ENCODE measurements around the gene EPHB3. TPM values are rescaled to one million over a fixed set of nuclear protein-coding genes. Genes with fewer than 3 reads are reported as not detected.

The EPHB3 gene
- polyA plus RNA-seq, 2 of the 4 experiments (the other 2 are of a cell fraction): 0.36 to 0.50 TPM

DNA sequence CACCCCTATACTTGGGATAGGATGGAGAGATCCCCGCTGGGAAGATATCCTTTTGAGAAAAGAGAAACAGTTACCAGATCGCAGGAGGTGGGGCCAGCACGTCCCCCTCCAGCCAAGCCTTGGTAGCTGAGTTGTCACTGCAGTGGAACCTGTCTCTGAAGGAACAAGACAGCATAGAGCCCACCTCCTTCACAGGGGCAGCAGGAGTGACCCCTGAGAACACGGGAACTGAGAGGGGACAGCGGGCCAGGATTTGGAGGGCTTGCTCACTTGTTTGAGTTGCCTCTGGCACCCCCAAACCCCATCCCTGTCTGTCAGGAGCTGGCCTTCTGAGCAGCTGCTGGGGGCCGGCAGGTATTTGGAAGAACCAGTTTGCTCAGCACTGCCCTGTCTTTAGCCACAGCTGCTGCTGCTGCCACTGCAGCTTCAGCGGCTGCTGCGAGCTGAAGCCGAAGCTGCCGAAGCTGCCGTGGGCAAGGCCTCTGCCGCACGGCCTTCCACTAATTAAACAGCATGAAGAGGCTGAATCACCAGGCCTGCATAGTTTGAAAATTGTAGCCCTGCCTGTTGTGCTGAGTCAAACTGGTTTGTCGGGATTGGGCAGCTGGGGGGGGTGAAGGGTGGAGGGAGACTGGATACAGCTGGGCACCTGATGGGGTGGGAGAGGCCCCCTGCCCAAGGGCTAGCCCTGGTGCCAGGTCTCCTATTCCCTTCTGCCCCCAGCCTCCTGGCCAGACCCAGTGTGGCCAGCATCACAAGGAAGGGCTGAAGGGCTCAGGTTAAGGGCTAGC lies 4.0 kb downstream of the EPHB3 start (continued):
- TF ChIP-seq CBX8 (IDR thresholded peaks at IDR 0.05): no peak
- no peak for TF ChIP-seq HOXA7 (CRISPR knock-in tag; IDR thresholded peaks at IDR 0.05)

DNA sequence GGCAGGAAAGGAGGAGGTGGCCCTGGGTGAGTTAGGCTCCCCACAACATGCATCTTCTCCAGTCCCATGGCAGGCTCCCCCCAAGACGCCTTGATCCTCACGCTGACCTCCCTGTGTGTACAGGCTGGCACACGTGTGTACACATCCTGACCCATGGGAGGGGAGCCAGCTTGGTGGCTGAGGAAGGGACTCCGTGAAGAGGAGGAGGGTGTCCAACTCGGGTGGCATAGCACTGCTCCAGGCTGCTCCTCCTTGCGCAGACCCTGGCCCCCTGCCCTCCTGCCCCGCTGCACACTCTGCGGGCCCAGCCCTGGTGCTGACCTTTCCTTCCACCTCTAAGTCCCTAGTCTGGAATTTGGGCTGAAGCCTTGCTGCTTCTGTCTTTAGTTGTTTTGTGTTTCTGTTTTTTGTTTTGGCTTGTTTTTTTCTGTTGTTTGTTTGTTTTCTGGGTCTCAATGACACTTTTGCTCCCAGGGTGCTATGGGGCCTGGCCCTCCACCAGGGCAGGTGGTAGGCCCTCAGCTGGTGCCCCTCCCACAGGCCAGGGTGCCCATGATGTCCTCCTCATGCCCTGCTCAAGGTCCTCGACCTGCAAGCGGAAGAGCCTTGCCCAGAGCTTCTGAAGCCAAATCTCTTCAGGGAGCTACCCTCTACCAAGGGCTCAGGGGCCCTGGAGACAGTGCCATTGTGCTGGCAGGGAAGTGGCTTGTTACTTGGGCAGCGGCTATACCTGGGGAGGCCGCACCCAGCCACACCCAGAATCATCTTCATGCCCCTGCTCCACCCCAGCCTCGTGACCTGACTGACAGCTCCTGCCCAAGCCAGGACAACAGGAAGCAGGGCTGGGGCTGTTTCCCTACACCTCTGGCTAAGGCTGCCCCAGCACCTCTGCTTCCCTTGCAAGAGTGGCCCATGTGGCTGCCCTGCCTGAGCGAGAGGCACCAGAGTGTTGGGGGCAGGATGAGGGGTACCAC lies 5.1 kb downstream of the EPHB3 start:
- WGBS (ENCODE audit: missing lambda C conversion rate): 82% methylated on average over 12 of the region's 14 CpGs
- no peak for FAIRE-seq
- peaks cover 8% of the 10 kb centered on the region; the same call in 1 of the 3 replicates for H3K4me1 ChIP-seq

DNA sequence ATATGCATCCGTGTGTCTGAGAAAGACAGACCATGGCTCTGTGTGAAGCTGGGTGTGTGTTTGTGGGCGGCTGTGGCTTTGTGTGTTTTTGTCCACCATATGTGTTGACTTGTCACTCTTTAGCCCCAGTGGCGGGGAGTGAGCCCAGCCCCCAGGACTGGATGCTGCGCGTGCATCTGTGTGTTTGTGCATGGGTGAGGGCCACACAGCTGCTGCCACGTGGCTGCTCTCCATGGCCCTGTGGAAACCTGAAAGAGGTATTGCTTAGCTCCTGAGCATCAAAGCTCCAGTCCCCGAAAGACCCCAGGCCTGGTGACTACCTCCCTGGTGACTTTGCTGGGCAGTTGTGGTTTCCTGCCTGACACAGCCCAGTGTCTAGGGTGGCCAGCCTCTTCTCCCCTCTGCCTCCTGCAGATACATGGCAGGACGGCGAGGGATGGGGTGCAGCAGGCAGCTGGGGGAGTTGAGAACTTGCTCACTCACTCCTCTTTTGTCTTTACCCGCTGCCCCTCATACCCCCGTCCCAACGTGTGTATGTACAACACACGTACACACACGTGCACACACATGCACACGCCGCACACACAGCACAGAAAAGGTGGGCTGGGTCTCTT lies 6.5 kb downstream of the EPHB3 start:
- WGBS (ENCODE audit: missing lambda C conversion rate): 95% methylated on average over 12 of the region's 16 CpGs
- Histone ChIP-seq H3K4me2 (peak overlapping the region; percentile 90), H3K27ac (peak overlapping the region in 1 of 2 experiments; percentile 83; a peak in 4 of 6 replicates), H3K4me1 (peaks cover 8% of the 10 kb centered on the region; the same call in 1 of the 3 replicates), H3K9me3 (no peaks in the 10 kb centered on the region), H3K4me3 (no peak overlapping the region)
- FAIRE-seq (no peak), DNase-seq (ENCODE audit: low read depth in 1 of 2, low spot score in 1 of 2) (no peak), ATAC-seq (no peak)
- TF ChIP-seq HOXB13 (CRISPR knock-in tag; IDR thresholded peaks at IDR 0.05; ENCODE audit: low read depth) (no peak), FOXS1 (CRISPR knock-in tag; IDR thresholded peaks at IDR 0.05) (no peak), ZFP36 (IDR thresholded peaks at IDR 0.05; ENCODE audit: borderline replicate concordance, partially characterized antibody) (no peak), CHD4 (IDR thresholded peaks at IDR 0.05; ENCODE audit: borderline replicate concordance) (no peak), HOXB5 (CRISPR knock-in tag; IDR thresholded peaks at IDR 0.05) (no peak), HOXA7 (CRISPR knock-in tag; IDR thresholded peaks at IDR 0.05) (no peak), NFE2L2 (conservative IDR thresholded peaks at IDR 0.05; ENCODE audit: low read length) (no peak), FOSB (CRISPR knock-in tag; IDR thresholded peaks at IDR 0.05) (no peak), PHF8 (IDR thresholded peaks at IDR 0.05; ENCODE audit: borderline replicate concordance, low read depth) (no peak), HEYL (CRISPR knock-in tag; IDR thresholded peaks at IDR 0.05) (no peak), RARB (CRISPR knock-in tag; IDR thresholded peaks at IDR 0.05) (no peak), PBX3 (IDR thresholded peaks at IDR 0.05) (no peak), KDM1A (IDR thresholded peaks at IDR 0.05; ENCODE audit: low read depth) (no peak), ZSCAN20 (CRISPR knock-in tag; IDR thresholded peaks at IDR 0.05) (no peak), JUN (IDR thresholded peaks at IDR 0.05) (no peak), CBX8 (IDR thresholded peaks at IDR 0.05) (no peak), CHD2 (IDR thresholded peaks at IDR 0.05; ENCODE audit: low read length, partially characterized antibody) (no peak)
- TF ChIP-seq, protein P1, sequence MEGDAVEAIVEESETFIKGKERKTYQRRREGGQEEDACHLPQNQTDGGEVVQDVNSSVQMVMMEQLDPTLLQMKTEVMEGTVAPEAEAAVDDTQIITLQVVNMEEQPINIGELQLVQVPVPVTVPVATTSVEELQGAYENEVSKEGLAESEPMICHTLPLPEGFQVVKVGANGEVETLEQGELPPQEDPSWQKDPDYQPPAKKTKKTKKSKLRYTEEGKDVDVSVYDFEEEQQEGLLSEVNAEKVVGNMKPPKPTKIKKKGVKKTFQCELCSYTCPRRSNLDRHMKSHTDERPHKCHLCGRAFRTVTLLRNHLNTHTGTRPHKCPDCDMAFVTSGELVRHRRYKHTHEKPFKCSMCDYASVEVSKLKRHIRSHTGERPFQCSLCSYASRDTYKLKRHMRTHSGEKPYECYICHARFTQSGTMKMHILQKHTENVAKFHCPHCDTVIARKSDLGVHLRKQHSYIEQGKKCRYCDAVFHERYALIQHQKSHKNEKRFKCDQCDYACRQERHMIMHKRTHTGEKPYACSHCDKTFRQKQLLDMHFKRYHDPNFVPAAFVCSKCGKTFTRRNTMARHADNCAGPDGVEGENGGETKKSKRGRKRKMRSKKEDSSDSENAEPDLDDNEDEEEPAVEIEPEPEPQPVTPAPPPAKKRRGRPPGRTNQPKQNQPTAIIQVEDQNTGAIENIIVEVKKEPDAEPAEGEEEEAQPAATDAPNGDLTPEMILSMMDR (IDR thresholded peaks at IDR 0.05): no peak
- ChIA-PET CTCF (interaction anchor here (1.0 to 1.2 kb wide), 2 partner anchors 16 to 210 kb away, joined by 3 to 6 read pairs; no protein-coding TSS in a partner anchor), POLR2A (no interaction called here)

More for the DNA sequence above, 5.1 kb downstream of the EPHB3 start:
- peak overlapping the region in 1 of 2 experiments; percentile 71; a peak in 2 of 6 replicates for H3K27ac ChIP-seq
- POLR2A ChIA-PET: no interaction called here
- TF ChIP-seq ZFP36 (IDR thresholded peaks at IDR 0.05; ENCODE audit: borderline replicate concordance, partially characterized antibody): no peak
- TF ChIP-seq CHD2 (IDR thresholded peaks at IDR 0.05; ENCODE audit: low read length, partially characterized antibody): no peak
- no peak for TF ChIP-seq ZC3H11A (IDR thresholded peaks at IDR 0.05)
- TF ChIP-seq NR3C1 (IDR thresholded peaks at IDR 0.05): no peak
- TF ChIP-seq GATA3 (IDR thresholded peaks at IDR 0.05; ENCODE audit: borderline replicate concordance): no peak
- no peak for ATAC-seq
- no peak for DNase-seq (ENCODE audit: low read depth in 1 of 2, low spot score in 1 of 2)
- CTCF ChIA-PET: interaction anchor here (0.8 to 3.1 kb wide), 8 partner anchors 8 to 237 kb away, joined by 3 to 22 read pairs (median 3); no protein-coding TSS in a partner anchor
- no peak overlapping the region for H3K4me2 ChIP-seq
- H3K9me3 ChIP-seq: no peaks in the 10 kb centered on the region
- H3K4me3 ChIP-seq: no peak overlapping the region
